Heart left ventricle (tissue), 13 donors: Measurements from ENCODE around the gene SSU72.

Experiments used
- CTCF ChIP-seq, 12 donors: fragments of 200-600 bp; sonication (generic) in 4 of 12; IDR thresholded peaks; one replicate each; pipeline versions ENCODE4 v1.5.0 to v1.8.0; 2018 to 2022; ENCODE audit warnings: antibody characterized with exemption in 12 of 12, mild to moderate bottlenecking in 5 of 12
- POLR2A ChIP-seq, 2 donors: fragments of 450-650 bp; IDR thresholded peaks; one replicate each; pipeline ENCODE4 v1.6.1; 2017; ENCODE audit warnings: antibody characterized with exemption in 2 of 2, mild to moderate bottlenecking in 2 of 2, moderate library complexity in 2 of 2
- donor health status: ischemic (EF 13 %, LVEDD 7.1; RV severe dilation, severe dysfunction).
- donor health status: DM: no; HTN: yes; CAD: no.
- donor health status: DM: no; HTN: no; CAD: no.
- donor health status: ischemic (EF 25% LVEDD 6.9; RV normal size, moderate dysfunction).
- donor health status: ischemic (EF 25% LVEDD 5.7; RV mildly dilated, moderate dysfunction).
- donor health status: ischemic (EF 35%, LVEDD 5.7; RV mildly dilated, moderate dysfunction).
- donor health status: nonischemic (EF 11% LVEDD 7.7; RV severe dilation, severe dysfunction).
- donor health status: DM: yes; HTN: yes; CAD: no.
- donor health status: PGD.
- donor health status: ischemic (EF 29% LVEDD 5.4; RV normal size, mild dysfunction).
- donor health status: nonischemic (EF 23%, LVEDD 6.1; RV moderate dilation, normal function).

- TF ChIP-seq POLR2A (IDR thresholded peaks at IDR 0.05), result no peak
- no peak for TF ChIP-seq CTCF (IDR thresholded peaks at IDR 0.05)
These were observed 32.5 kb downstream of the SSU72 start for GRCh38 chr1:1541956-1542765.
